OCI-LY3 (cell line): ENCODE results near the gene EIF4B.

Experiments
- H2AFZ ChIP-seq: fragments of 200-600, 300-600 bp; shearing (Covaris generic); 2 replicates; pipeline ENCODE4 v1.6.0; 2014; ENCODE audit warnings: antibody characterized with exemption, low read depth, low read length
- H3K27ac ChIP-seq: fragments of 200-600, 300-600 bp; sonication (generic); 2 replicates; pipeline ENCODE4 v1.5.1; 2014; ENCODE audit warnings: mild to moderate bottlenecking, low read length, moderate library complexity, mixed read lengths
- H3K27me3 ChIP-seq: fragments of 200-600, 300-600 bp; sonication (generic); 2 replicates; pipeline ENCODE4 v1.6.1; 2014; ENCODE audit warnings: low read depth, low read length, mixed read lengths
- H3K36me3 ChIP-seq: fragments of 200-600, 300-600 bp; sonication (generic); replicated peaks from 2 replicates; pipeline ENCODE3; 2014; ENCODE audit warnings: low read depth, low read length, mixed read lengths
- H3K4me1 ChIP-seq: fragments of 300-600, 200-600 bp; sonication (generic); 2 replicates; pipeline ENCODE4 v1.6.1; 2014; ENCODE audit warnings: low read length, mixed read lengths
- H3K4me2 ChIP-seq: fragments of 200-600, 300-600 bp; sonication (generic); 2 replicates; pipeline ENCODE4 v1.6.1; 2014; ENCODE audit warnings: low read length, mixed read lengths
- H3K4me3 ChIP-seq: fragments of 300-600, 200-600 bp; sonication (generic); 2 replicates; pipeline ENCODE4 v1.5.1; 2014; ENCODE audit warnings: antibody characterized with exemption, mild to moderate bottlenecking, low read length, moderate library complexity
- H3K79me2 ChIP-seq: fragments of 300-600, 200-600 bp; shearing (Covaris generic); 2 replicates; pipeline ENCODE4 v1.6.1; 2014; ENCODE audit warnings: mild to moderate bottlenecking, low read length, mixed read lengths
- H3K9ac ChIP-seq: fragments of 300-600, 200-600 bp; shearing (Covaris generic); 2 replicates; pipeline ENCODE4 v1.6.0; 2014; ENCODE audit warnings: mild to moderate bottlenecking, low read length, moderate library complexity
- H3K9me3 ChIP-seq: fragments of 200-600, 300-600 bp; shearing (Covaris generic); 2 replicates; pipeline ENCODE4 v1.6.1; 2014; ENCODE audit warnings: low read length, mixed read lengths; ENCODE audit not compliant: insufficient read depth
- H4K20me1 ChIP-seq: fragments of 200-600, 300-600 bp; sonication (generic); 2 replicates; pipeline ENCODE4 v1.6.1; 2016; ENCODE audit warnings: low read length, mixed read lengths; ENCODE audit not compliant: insufficient read depth
- CTCF ChIP-seq: fragments of 200-600, 300-600 bp; sonication (generic); IDR thresholded peaks from 2 replicates; pipeline ENCODE4 v1.5.1; 2014; ENCODE audit warnings: antibody characterized with exemption, low read length, low read depth
- EZH2phosphoT487 ChIP-seq: fragments of 200-600 bp; shearing (Covaris generic); IDR thresholded peaks from 2 replicates; pipeline ENCODE4 v1.6.1; 2018; ENCODE audit warnings: antibody characterized with exemption, mixed run types, low read depth

Gene EIF4B

GRCh38 chr12:53049571-53050318, 43.5 kb downstream of the EIF4B start, which contains the start of gene TNS2:
Gene TNS2, plus strand, starts transcription at chr12:53050065. Its CDS starts 121 bp downstream, at chr12:53050186.
- peaks cover 13% of the 10 kb centered on the region; the same call in 1 of the 2 replicates for H3K4me1 ChIP-seq
- H3K9ac ChIP-seq = no peak within 1 kb of the TSS
- H4K20me1 ChIP-seq = no peaks in the 10 kb centered on the region
- H3K4me3 ChIP-seq = no peak within 1 kb of the TSS
- H3K27ac ChIP-seq = no peak within 1 kb of the TSS
- no peaks in the 10 kb centered on the region for H3K9me3 ChIP-seq
- no peaks in the 10 kb centered on the region for H3K27me3 ChIP-seq
- TF ChIP-seq CTCF (no peak), EZH2phosphoT487 (no peak)
- no peak within 1 kb of the TSS for H3K4me2 ChIP-seq
- H2AFZ ChIP-seq = no peak within 1 kb of the TSS
- H3K36me3 ChIP-seq = no peaks in the 10 kb centered on the region
- no peaks in the 10 kb centered on the region for H3K79me2 ChIP-seq

GRCh38 chr12:53050426-53051057, 44.3 kb downstream of the EIF4B start:
- no peak overlapping the region for H3K4me2 ChIP-seq
- H3K9ac ChIP-seq = no peak overlapping the region
- H3K4me3 ChIP-seq = no peak overlapping the region

GRCh38 chr12:53051058-53051880, 45.0 kb downstream of the EIF4B start:
- Histone ChIP-seq H3K9ac (no peak overlapping the region), H3K9me3 (no peaks in the 10 kb centered on the region), H2AFZ (no peak overlapping the region), H3K4me2 (no peak overlapping the region), H3K27ac (no peak overlapping the region), H4K20me1 (no peaks in the 10 kb centered on the region), H3K4me3 (no peak overlapping the region), H3K27me3 (peaks cover 6% of the 10 kb centered on the region; the same call in 1 of the 2 replicates), H3K79me2 (no peaks in the 10 kb centered on the region), H3K4me1 (peaks cover 12% of the 10 kb centered on the region; the same call in 1 of the 2 replicates), H3K36me3 (no peaks in the 10 kb centered on the region)
- TF ChIP-seq EZH2phosphoT487 (no peak), CTCF (no peak)

More at GRCh38 chr12:53050426-53051057, 44.3 kb downstream of the EIF4B start:
- Histone ChIP-seq H3K27ac (no peak overlapping the region), H2AFZ (no peak overlapping the region), H3K9me3 (no peaks in the 10 kb centered on the region), H4K20me1 (no peaks in the 10 kb centered on the region), H3K36me3 (no peaks in the 10 kb centered on the region), H3K79me2 (no peaks in the 10 kb centered on the region), H3K4me1 (peaks cover 13% of the 10 kb centered on the region; the same call in 1 of the 2 replicates), H3K27me3 (peaks cover 6% of the 10 kb centered on the region; the same call in 1 of the 2 replicates)
- TF ChIP-seq CTCF = no peak
- no peak for TF ChIP-seq EZH2phosphoT487
